HL-60/S4 (cell line): ENCODE measurements around the gene PWP2.
"Not testable (repeated sequence)": the region's sequence is repeated elsewhere in the genome, so short reads cannot be mapped to it uniquely, and the experiment has no call there.

Source experiments
- in situ Hi-C: fragments of 300-500 bp; cut with MboI; formaldehyde crosslinking; loops from 2 replicates; pipeline ENCODE4 v1.14.3; 2022; ENCODE audit warnings: low sequenced_read_pairs

Gene PWP2

GRCh38 chr21:44160298-44160672 is 53.1 kb downstream of the PWP2 start:
- in situ Hi-C loops, result not testable (repeated sequence)

GRCh38 chr21:44160821-44161220 is 53.6 kb downstream of the PWP2 start:
- in situ Hi-C loops, result not testable (repeated sequence)

GRCh38 chr21:44163167-44163653 is 56.0 kb downstream of the PWP2 start:
- in situ Hi-C loops, result not testable (repeated sequence)

GRCh38 chr21:44165933-44166332 is 58.7 kb downstream of the PWP2 start:
- in situ Hi-C loops, result not testable (repeated sequence)

GRCh38 chr21:44167527-44167926 is 60.3 kb downstream of the PWP2 start:
- in situ Hi-C loops, result not testable (repeated sequence)

GRCh38 chr21:44170326-44170725 is 63.1 kb downstream of the PWP2 start:
- in situ Hi-C loops, result not testable (repeated sequence)

GRCh38 chr21:44170863-44171262 is 63.7 kb downstream of the PWP2 start:
- in situ Hi-C loops, result not testable (repeated sequence)

- in situ Hi-C loops, result not testable (repeated sequence)
Measured at GRCh38 chr21:44171962-44172572, 64.9 kb downstream of the PWP2 start.

GRCh38 chr21:44172741-44173140 is 65.5 kb downstream of the PWP2 start:
- in situ Hi-C loops, result not testable (repeated sequence)

GRCh38 chr21:44175189-44175588 is 68.0 kb downstream of the PWP2 start:
- in situ Hi-C loops, result not testable (repeated sequence)

- in situ Hi-C loops, result not testable (repeated sequence)
Measured at GRCh38 chr21:44176127-44176526, 68.9 kb downstream of the PWP2 start.
